Psoas muscle (tissue), 8 donors: ENCODE measurements around the gene PALLD. TPM values are rescaled to one million over a fixed set of nuclear protein-coding genes. Genes with fewer than 3 reads are reported as not detected.

Source experiments
- ATAC-seq, 4 donors: fragments of 200-7000 bp; cut with Tn5 transposase; one replicate each; pipeline ENCODE4 v1.9.1; 2020; ENCODE audit warnings: moderate library complexity in 3 of 4, mild to moderate bottlenecking in 2 of 4
- DNase-seq, 2 donors: peaks; one replicate each; pipeline ENCODE4 v3.0.0-alpha.2; 2020
- H3K27ac ChIP-seq: fragments of 200-600 bp; one replicate; pipeline ENCODE4 v1.8.0; 2022
- H3K27me3 ChIP-seq, 3 donors: fragments of 200-600 bp in 1 of 3; one replicate each; pipeline versions ENCODE4 v1.6.1 to v1.8.0; 2013 to 2022; ENCODE audit warnings: low read length in 2 of 3, mild to moderate bottlenecking in 2 of 3, moderate library complexity in 1 of 3; ENCODE audit not compliant: insufficient read depth in 3 of 3
- H3K36me3 ChIP-seq, 2 donors: fragments of 200-600 bp in 1 of 2; one replicate each; pipeline versions ENCODE4 v1.6.1 to v1.8.0; 2013 to 2022; ENCODE audit warnings: low read depth in 1 of 2, mild to moderate bottlenecking in 1 of 2, moderate library complexity in 1 of 2; ENCODE audit not compliant: insufficient read depth in 1 of 2
- H3K4me1 ChIP-seq: fragments of 200-600 bp; one replicate; pipeline ENCODE4 v1.8.0; 2022
- H3K4me3 ChIP-seq: fragments of 200-600 bp; one replicate; pipeline ENCODE4 v1.8.0; 2022; ENCODE audit warnings: mild to moderate bottlenecking
- H3K9me3 ChIP-seq: fragments of 200-600 bp; one replicate; pipeline ENCODE4 v1.8.0; 2022
- WGBS, 3 donors: extraction: QIAGEN DNeasy Blood & Tissue Kit; methylation state at CpG; one replicate each; pipeline versions ENCODE4 v1.1.6 to v1.1.7; 2013; 5-methylcytosine and 5-hydroxymethylcytosine counted together
- intact Hi-C, 2 donors: fragments of 100-400 bp; cut with DNase I; formaldehyde crosslinking; loops; one replicate each; pipeline versions ENCODE4 v1.11.0 to v1.14.2; 2022
- polyA plus RNA-seq, 3 donors: library from polyadenylated mRNA; stranded (reverse); fragments of 200-250 nt; gene quantifications; one replicate each; pipeline ENCODE4 v1.2.3, GENCODE V29; 2013
- total RNA-seq, 4 donors: library from RNA; stranded (reverse); fragmentation: NEBNext Ultra II Directional in 2 of 4; extraction: Animal tissue kit (Norgen Biotek cat#: 25700) in 2 of 4; gene quantifications; one replicate each; pipeline versions ENCODE4 v1.2.1 to v1.2.4, GENCODE V29; 2021 to 2023
- TF ChIP-seq, protein P1 (sequence below): fragments of 200-600 bp; IDR thresholded peaks from one replicate; pipeline ENCODE4 v1.8.0; 2022; ENCODE audit warnings: antibody characterized with exemption
- donor health status: healthy with polysubstance abuse.
- donor health status: DM: no; HTN: no; CAD: no; lungs with moderate emphysema.
- donor health status: Bipolar disorder and iron deficiency.
- donor health status: healthy.
- donor health status: DM: yes; HTN: yes; CAD: no.
- donor health status: DM: no; HTN: no; CAD: no.
- donor health status: DM: no; HTN: no; CAD: no.
- donor health status: DM: yes; HTN: yes; CAD: no.

The PALLD gene
- total and polyA plus RNA-seq, 7 donors, result 19.2 to 245 (median 168) TPM

DNA sequence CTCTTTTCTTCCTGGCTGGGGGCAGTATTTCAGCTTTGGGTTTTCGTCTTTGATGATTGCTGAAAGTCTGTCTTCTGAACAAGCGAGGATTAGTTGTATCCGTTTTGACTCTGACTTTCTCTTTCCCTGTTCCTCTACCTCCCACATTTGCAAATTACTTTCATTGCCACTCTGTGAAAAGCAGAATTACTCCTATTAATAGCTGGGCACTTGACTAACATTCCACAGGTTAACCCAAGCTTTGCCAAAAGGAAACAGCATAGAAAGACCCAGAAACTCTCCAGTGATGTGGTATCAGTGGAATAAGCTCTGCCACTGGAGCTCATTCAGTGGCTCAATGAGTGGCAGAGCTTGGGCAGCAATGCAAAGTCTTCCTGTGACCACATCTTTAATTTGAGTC lies 238.9 kb downstream of the PALLD start:
- H3K4me3 ChIP-seq, result no peak overlapping the region
- WGBS, 3 donors, result 71 to 79% (median 73%) methylated on average over 3 of the region's 3 CpGs
- no peak for ATAC-seq

DNA sequence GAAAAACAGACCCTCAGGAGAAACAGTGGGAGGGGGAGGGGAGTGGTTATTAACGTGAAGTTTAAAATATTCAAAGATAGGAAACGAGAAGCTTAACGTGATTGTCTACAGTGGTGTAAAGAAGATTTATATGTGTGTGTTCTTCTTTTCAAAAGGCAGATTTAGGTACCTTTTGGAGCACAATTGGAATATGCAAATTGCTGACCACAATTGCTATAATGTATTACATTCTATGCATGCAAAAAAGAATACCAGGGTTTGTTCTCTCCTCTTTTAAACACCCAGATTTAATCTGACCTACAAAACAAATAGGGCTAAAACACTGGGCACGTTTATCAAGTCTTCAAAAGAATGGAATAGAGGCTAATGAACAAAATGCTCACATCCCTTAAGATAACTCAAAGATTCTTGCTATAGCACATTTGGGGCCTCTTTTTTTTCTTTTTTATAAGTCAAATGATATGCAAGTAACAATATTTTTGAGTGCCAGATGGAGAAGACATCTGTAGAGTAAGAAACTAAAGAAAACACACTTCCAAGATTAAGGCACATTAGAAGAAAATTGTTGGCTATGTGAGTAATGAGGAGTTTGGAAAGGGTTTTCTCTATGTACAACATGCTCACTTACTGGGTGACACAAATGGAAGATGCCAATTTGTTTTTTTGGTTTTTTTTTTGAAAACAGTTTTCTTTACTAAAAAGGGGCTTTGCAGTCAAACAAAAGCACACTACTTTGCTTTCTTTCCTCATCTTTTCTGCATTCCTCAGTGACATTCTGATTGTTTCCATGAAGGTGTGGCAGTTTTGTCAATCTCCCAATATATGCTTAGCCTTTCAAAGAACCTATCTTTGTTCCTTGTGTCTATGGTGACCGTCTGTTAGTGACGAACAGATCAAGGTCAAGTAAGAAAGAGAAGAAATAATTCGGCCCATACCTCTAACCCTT lies 240.3 kb downstream of the PALLD start:
- Histone ChIP-seq H3K27me3 (no peaks in the 10 kb centered on the region), H3K4me1 (peaks cover 19% of the 10 kb centered on the region), H3K4me3 (no peak overlapping the region), H3K36me3 (no peaks in the 10 kb centered on the region), H3K27ac (no peak overlapping the region), H3K9me3 (no peaks in the 10 kb centered on the region)
- TF ChIP-seq, protein P1, sequence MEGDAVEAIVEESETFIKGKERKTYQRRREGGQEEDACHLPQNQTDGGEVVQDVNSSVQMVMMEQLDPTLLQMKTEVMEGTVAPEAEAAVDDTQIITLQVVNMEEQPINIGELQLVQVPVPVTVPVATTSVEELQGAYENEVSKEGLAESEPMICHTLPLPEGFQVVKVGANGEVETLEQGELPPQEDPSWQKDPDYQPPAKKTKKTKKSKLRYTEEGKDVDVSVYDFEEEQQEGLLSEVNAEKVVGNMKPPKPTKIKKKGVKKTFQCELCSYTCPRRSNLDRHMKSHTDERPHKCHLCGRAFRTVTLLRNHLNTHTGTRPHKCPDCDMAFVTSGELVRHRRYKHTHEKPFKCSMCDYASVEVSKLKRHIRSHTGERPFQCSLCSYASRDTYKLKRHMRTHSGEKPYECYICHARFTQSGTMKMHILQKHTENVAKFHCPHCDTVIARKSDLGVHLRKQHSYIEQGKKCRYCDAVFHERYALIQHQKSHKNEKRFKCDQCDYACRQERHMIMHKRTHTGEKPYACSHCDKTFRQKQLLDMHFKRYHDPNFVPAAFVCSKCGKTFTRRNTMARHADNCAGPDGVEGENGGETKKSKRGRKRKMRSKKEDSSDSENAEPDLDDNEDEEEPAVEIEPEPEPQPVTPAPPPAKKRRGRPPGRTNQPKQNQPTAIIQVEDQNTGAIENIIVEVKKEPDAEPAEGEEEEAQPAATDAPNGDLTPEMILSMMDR, result no peak
- WGBS, 3 donors, result 73 to 83% (median 74%) methylated on average over 7 of the region's 7 CpGs
- intact Hi-C loops, result no loop called here
- DNase-seq (no peak), ATAC-seq (no peak)

More for the DNA sequence above, 238.9 kb downstream of the PALLD start:
- Histone ChIP-seq H3K27me3 (no peaks in the 10 kb centered on the region), H3K4me1 (peaks cover 26% of the 10 kb centered on the region), H3K36me3 (no peaks in the 10 kb centered on the region), H3K9me3 (no peaks in the 10 kb centered on the region), H3K27ac (no peak overlapping the region)
- intact Hi-C loops, result no loop called here
- TF ChIP-seq, protein P1, result no peak
- DNase-seq, result no peak

DNA sequence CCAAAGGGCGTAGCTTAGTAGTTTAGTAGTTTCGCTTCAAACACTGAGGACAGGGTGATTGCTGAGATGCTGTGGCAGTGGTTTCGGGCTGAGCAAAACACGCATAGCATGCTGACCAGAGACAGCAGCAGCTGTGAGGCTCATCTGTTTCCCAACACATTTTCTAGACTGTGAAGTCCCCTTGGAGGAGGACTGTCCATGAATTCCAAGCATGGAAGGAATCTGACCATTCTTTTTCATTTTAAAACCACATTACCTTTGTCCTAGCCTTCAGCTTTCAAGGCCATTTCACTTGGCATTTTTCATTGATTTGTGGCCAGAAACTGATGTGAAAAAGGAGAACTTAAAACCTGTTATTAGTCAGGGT lies 240.9 kb downstream of the PALLD start:
- WGBS, 3 donors, result 80 to 95% (median 90%) methylated on average over 4 of the region's 4 CpGs
- TF ChIP-seq, protein P1, result no peak
- no peak overlapping the region for H3K27ac ChIP-seq

DNA sequence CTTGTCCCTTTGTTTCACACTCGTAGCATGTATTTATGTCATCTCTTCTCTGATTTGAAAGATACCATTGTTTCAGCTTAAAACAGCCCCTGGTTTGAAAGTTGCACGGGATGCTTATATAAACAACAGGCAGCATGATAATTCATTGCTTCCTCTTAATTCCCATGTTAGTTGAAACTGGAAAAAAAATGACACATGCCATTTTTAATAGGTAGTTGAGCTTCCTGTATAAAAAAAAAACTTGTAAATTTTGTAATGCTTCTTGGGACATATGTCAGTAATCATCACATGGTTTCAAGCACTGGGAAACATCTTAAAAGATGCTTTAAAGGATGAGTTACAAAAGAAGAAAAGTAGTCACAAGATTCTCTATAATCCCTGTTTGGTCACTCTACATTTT lies 243.0 kb downstream of the PALLD start:
- intact Hi-C loops, result no loop called here
- DNase-seq, result no peak
- Histone ChIP-seq H3K27ac (no peak overlapping the region), H3K4me3 (no peak overlapping the region), H3K4me1 (peaks cover 30% of the 10 kb centered on the region), H3K9me3 (no peaks in the 10 kb centered on the region), H3K27me3 (no peaks in the 10 kb centered on the region), H3K36me3 (no peaks in the 10 kb centered on the region)
- ATAC-seq, result no peak
- 42 to 50% (median 46%) methylated on average over 2 of the region's 2 CpGs for WGBS, 3 donors
- TF ChIP-seq, protein P1, result no peak

More for the DNA sequence above, 240.9 kb downstream of the PALLD start:
- no peaks in the 10 kb centered on the region for H3K36me3 ChIP-seq
- no peaks in the 10 kb centered on the region for H3K27me3 ChIP-seq
- no peak for ATAC-seq
- H3K9me3 ChIP-seq, result no peaks in the 10 kb centered on the region
- no peak overlapping the region for H3K4me3 ChIP-seq
- no peak for DNase-seq
- peaks cover 19% of the 10 kb centered on the region for H3K4me1 ChIP-seq
- intact Hi-C loops, result no loop called here
